ENCODE measurements around the gene CASP5. TPM values are rescaled to one million over a fixed set of nuclear protein-coding genes. Genes with fewer than 3 reads are reported as not detected.

Gene CASP5
- polyA plus RNA-seq, 2 of the 4 experiments (the other 2 are of a cell fraction) = not detected

- ChIA-PET POLR2A (no interaction called here), CTCF (no interaction called here)
- TF ChIP-seq RARB (CRISPR knock-in tag; IDR thresholded peaks at IDR 0.05) = no peak
- peak; percentile 65 for TF ChIP-seq MAFK (IDR thresholded peaks at IDR 0.05; ENCODE audit: partially characterized antibody)
- no peak for ATAC-seq
- WGBS (ENCODE audit: missing lambda C conversion rate) = 16% methylated on average over 2 of the region's 2 CpGs
- Histone ChIP-seq H3K9me3 (no peaks in the 10 kb centered on the region), H3K4me3 (no peak overlapping the region), H3K4me2 (no peak overlapping the region), H3K27ac (no peak overlapping the region), H3K4me1 (0 out of 3 replicates have a peak, but pooled peaks cover 8% of the 10 kb centered on the region)
- no peak for FAIRE-seq
- DNase-seq (ENCODE audit: low read depth in 1 of 2, low spot score in 1 of 2) = no peak
These were observed 19.8 kb downstream of the CASP5 start for GRCh38 chr11:105003151-105003550.

- ChIA-PET CTCF (no interaction called here), POLR2A (no interaction called here)
- H3K4me3 ChIP-seq = no peak overlapping the region
- WGBS (ENCODE audit: missing lambda C conversion rate) = 76% methylated on average over 7 of the region's 7 CpGs
- no peak for ATAC-seq
- H3K27ac ChIP-seq = no peak overlapping the region
- TF ChIP-seq CHD4 (IDR thresholded peaks at IDR 0.05; ENCODE audit: borderline replicate concordance) (no peak), FOSL2 (IDR thresholded peaks at IDR 0.05) (no peak), FOSL2 (CRISPR knock-in tag; IDR thresholded peaks at IDR 0.05) (no peak), NR3C1 (IDR thresholded peaks at IDR 0.05) (no peak), HMGXB4 (CRISPR knock-in tag; IDR thresholded peaks at IDR 0.05; ENCODE audit: borderline replicate concordance) (no peak), GATA3 (IDR thresholded peaks at IDR 0.05; ENCODE audit: borderline replicate concordance) (no peak), HOXB13 (CRISPR knock-in tag; IDR thresholded peaks at IDR 0.05; ENCODE audit: low read depth) (no peak), REST (IDR thresholded peaks at IDR 0.05) (no peak), JUN (IDR thresholded peaks at IDR 0.05) (no peak), JUNB (IDR thresholded peaks at IDR 0.05) (no peak), HDAC2 (IDR thresholded peaks at IDR 0.05) (no peak), NFE2L2 (conservative IDR thresholded peaks at IDR 0.05; ENCODE audit: low read length) (no peak), PBX3 (IDR thresholded peaks at IDR 0.05) (no peak), USF2 (IDR thresholded peaks at IDR 0.05) (no peak), KDM1A (IDR thresholded peaks at IDR 0.05; ENCODE audit: low read depth) (no peak), MAFK (IDR thresholded peaks at IDR 0.05; ENCODE audit: partially characterized antibody) (no peak), HES2 (IDR thresholded peaks at IDR 0.05) (no peak), ZC3H11A (IDR thresholded peaks at IDR 0.05) (no peak), MAX (IDR thresholded peaks at IDR 0.05) (no peak), TP53 (CRISPR knock-in tag; IDR thresholded peaks at IDR 0.05) (no peak), RAD21 (conservative IDR thresholded peaks at IDR 0.05 in 1 of 2, IDR thresholded peaks at IDR 0.05 in 1 of 2) (no peak)
- H3K4me1 ChIP-seq = 0 out of 3 replicates have a peak, but pooled peaks cover 8% of the 10 kb centered on the region
- no peaks in the 10 kb centered on the region for H3K9me3 ChIP-seq
- peak in 1 of 2 experiments; percentile 1 for DNase-seq (ENCODE audit: low read depth in 1 of 2, low spot score in 1 of 2)
- no peak for FAIRE-seq
- no peak overlapping the region for H3K4me2 ChIP-seq
These were observed 22.2 kb downstream of the CASP5 start for GRCh38 chr11:105000797-105001196.

Data from A549 (cell line).